Thoracic aorta (tissue), 2 donors: ENCODE results near the gene PAQR4. TPM values are rescaled to one million over a fixed set of nuclear protein-coding genes. Genes with fewer than 3 reads are reported as not detected.

Source experiments
- ATAC-seq: fragments of 150-250 bp; one replicate; pipeline ENCODE4 v1.8.0; 2017; ENCODE audit warnings: low read depth; ENCODE audit not compliant: insufficient number of reproducible peaks, low FRiP score
- DNase-seq: peaks from one replicate; pipeline ENCODE4 v3.0.0-alpha.2; 2020; ENCODE audit warnings: low spot score
- H3K27ac ChIP-seq, 2 donors: fragments of 200-600 bp; sonication (generic); 1 replicate in 1 of 2; 2 replicates in 1 of 2; pipeline ENCODE4 v1.5.1; 2016; ENCODE audit warnings: mild to moderate bottlenecking in 2 of 2, moderate library complexity in 2 of 2
- H3K27me3 ChIP-seq: fragments of 200-600 bp; sonication (generic); replicated peaks from 2 replicates; pipeline ENCODE4 v1.6.0; 2016; ENCODE audit warnings: mild to moderate bottlenecking; ENCODE audit not compliant: insufficient read depth
- H3K36me3 ChIP-seq: fragments of 200-600 bp; sonication (generic); one replicate; pipeline ENCODE4 v1.5.1; 2016
- H3K4me1 ChIP-seq, 2 donors: fragments of 200-600 bp; sonication (generic); 1 replicate in 1 of 2; 2 replicates in 1 of 2; pipeline versions ENCODE4 v1.5.1 to v1.6.0; 2016; ENCODE audit warnings: low read depth in 2 of 2, mild to moderate bottlenecking in 1 of 2; ENCODE audit not compliant: control insufficient read depth in 1 of 2
- H3K4me3 ChIP-seq: fragments of 200-600 bp; sonication (generic); 2 replicates; pipeline ENCODE4 v1.5.1; 2016; ENCODE audit warnings: mild to moderate bottlenecking
- H3K9me3 ChIP-seq: fragments of 200-600 bp; sonication (generic); 2 replicates; pipeline ENCODE4 v1.5.1; 2016
- CTCF ChIP-seq: fragments of 200-600 bp; sonication (generic); IDR thresholded peaks from one replicate; pipeline ENCODE4 v1.5.1; 2019; ENCODE audit warnings: antibody characterized with exemption
- total RNA-seq, 2 donors: library from RNA; depleted of rRNA; stranded (reverse); fragments of >200 nt; gene quantifications; one replicate each; pipeline versions ENCODE4 v1.1.0 to v1.2.3, GENCODE V29; 2016

PAQR4 gene
- total RNA-seq, 2 donors from 2014 or later: 3.1 to 5.8 TPM

- DNase-seq (no peak), ATAC-seq (no peak)
- Histone ChIP-seq H3K9me3 (no peaks in the 10 kb centered on the region), H3K36me3 (peaks cover 23% of the 10 kb centered on the region), H3K4me1 (no peaks in the 10 kb centered on the region), H3K27me3 (no peaks in the 10 kb centered on the region), H3K4me3 (no peak overlapping the region), H3K27ac (no peak overlapping the region)
- TF ChIP-seq CTCF: no peak
Observed at GRCh38 chr16:2946649-2947048, 22.5 kb upstream of the PAQR4 start.

- no peak for DNase-seq
- no peak for ATAC-seq
- Histone ChIP-seq H3K27me3 (no peaks in the 10 kb centered on the region), H3K9me3 (no peaks in the 10 kb centered on the region), H3K4me1 (no peaks in the 10 kb centered on the region), H3K4me3 (no peak overlapping the region), H3K36me3 (peaks cover 9% of the 10 kb centered on the region), H3K27ac (no peak overlapping the region)
- TF ChIP-seq CTCF: no peak
Observed at GRCh38 chr16:2948807-2949704, 20.1 kb upstream of the PAQR4 start.

- ATAC-seq: no peak
- H3K4me1 ChIP-seq: no peaks in the 10 kb centered on the region
- no peak for DNase-seq
- no peak overlapping the region for H3K4me3 ChIP-seq
- no peaks in the 10 kb centered on the region for H3K9me3 ChIP-seq
- H3K27ac ChIP-seq: no peak overlapping the region
- no peak for TF ChIP-seq CTCF
- H3K27me3 ChIP-seq: no peaks in the 10 kb centered on the region
- peaks cover 8% of the 10 kb centered on the region for H3K36me3 ChIP-seq
Observed at GRCh38 chr16:2949705-2950352, 19.3 kb upstream of the PAQR4 start.

GRCh38 chr16:2950353-2950724 lies 18.8 kb upstream of the PAQR4 start:
- no peaks in the 10 kb centered on the region for H3K9me3 ChIP-seq
- ATAC-seq: no peak
- no peaks in the 10 kb centered on the region for H3K4me1 ChIP-seq
- H3K4me3 ChIP-seq: no peak overlapping the region
- peaks cover 5% of the 10 kb centered on the region for H3K36me3 ChIP-seq
- no peak for DNase-seq
- no peak for TF ChIP-seq CTCF
- no peak overlapping the region for H3K27ac ChIP-seq
- H3K27me3 ChIP-seq: no peaks in the 10 kb centered on the region

- Histone ChIP-seq H3K27me3 (no peaks in the 10 kb centered on the region), H3K9me3 (no peaks in the 10 kb centered on the region), H3K27ac (no peak overlapping the region), H3K36me3 (peaks cover 5% of the 10 kb centered on the region), H3K4me3 (no peak overlapping the region), H3K4me1 (no peaks in the 10 kb centered on the region)
- no peak for TF ChIP-seq CTCF
- ATAC-seq: no peak
- DNase-seq: no peak
Observed at GRCh38 chr16:2950773-2951172, 18.4 kb upstream of the PAQR4 start.
